ENCODE measurements around the gene RALGPS2. TPM values are rescaled to one million over a fixed set of nuclear protein-coding genes. Genes with fewer than 3 reads are reported as not detected.

Gene RALGPS2
- polyA plus RNA-seq, 3 donors, result 2.0 to 4.2 (median 2.3) TPM

DNA sequence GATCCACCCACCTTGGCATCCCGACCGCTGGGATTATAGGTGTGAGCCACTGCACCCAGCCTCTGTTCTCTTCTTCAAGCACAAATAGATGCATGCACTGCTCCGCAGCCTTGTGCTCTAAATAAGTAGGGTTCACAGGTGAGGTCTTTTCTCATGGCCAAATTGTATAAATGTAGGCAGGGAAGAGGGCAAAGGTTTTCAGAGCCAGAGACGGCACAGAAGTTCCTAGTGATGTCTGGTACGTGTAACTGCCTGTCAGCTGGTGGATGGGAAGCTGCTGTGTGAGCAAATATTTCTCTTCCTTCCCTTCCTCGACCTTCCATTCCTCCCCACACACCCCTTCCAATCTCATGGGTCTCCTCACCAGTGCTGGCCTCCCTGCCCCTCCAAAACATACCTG lies 229.9 kb downstream of the RALGPS2 start:
- Histone ChIP-seq H3K9ac (ENCODE audit: insufficient read depth, low read length, poor library complexity, severe bottlenecking) (no peak overlapping the region), H3K9me3 (replicated peaks in 1 of 2; ENCODE audit: control insufficient read depth in 1 of 2, insufficient read depth in 1 of 2, low read length in 2 of 2) (no peaks in the 10 kb centered on the region), H3K4me2 (replicated peaks; ENCODE audit: extremely low read depth, low read length, poor library complexity, severe bottlenecking) (no peak overlapping the region), H3K36me3 (replicated peaks in 1 of 2; ENCODE audit: control insufficient read depth in 1 of 2, insufficient read depth in 2 of 2, low read length in 2 of 2) (no peaks in the 10 kb centered on the region), H3K4me1 (ENCODE audit: control insufficient read depth in 1 of 2, insufficient read depth in 2 of 2, low read length in 2 of 2) (no peaks in the 10 kb centered on the region), H2AFZ (ENCODE audit: insufficient read depth, low read depth, low read length, poor library complexity, severe bottlenecking) (no peak overlapping the region), H3K27me3 (ENCODE audit: control insufficient read depth in 2 of 2, insufficient read depth in 2 of 2, low read length in 2 of 2) (no peaks in the 10 kb centered on the region), H3K27ac (ENCODE audit: low read depth in 1 of 2, low read length in 2 of 2) (no peak overlapping the region), H3K4me3 (replicated peaks in 1 of 3; ENCODE audit: low read depth in 2 of 3, low read length in 3 of 3) (no peak overlapping the region), H3K79me2 (ENCODE audit: insufficient read depth, low read length) (no peaks in the 10 kb centered on the region), H4K20me1 (ENCODE audit: insufficient read depth, low read length) (no peaks in the 10 kb centered on the region)
- TF ChIP-seq, protein P1, sequence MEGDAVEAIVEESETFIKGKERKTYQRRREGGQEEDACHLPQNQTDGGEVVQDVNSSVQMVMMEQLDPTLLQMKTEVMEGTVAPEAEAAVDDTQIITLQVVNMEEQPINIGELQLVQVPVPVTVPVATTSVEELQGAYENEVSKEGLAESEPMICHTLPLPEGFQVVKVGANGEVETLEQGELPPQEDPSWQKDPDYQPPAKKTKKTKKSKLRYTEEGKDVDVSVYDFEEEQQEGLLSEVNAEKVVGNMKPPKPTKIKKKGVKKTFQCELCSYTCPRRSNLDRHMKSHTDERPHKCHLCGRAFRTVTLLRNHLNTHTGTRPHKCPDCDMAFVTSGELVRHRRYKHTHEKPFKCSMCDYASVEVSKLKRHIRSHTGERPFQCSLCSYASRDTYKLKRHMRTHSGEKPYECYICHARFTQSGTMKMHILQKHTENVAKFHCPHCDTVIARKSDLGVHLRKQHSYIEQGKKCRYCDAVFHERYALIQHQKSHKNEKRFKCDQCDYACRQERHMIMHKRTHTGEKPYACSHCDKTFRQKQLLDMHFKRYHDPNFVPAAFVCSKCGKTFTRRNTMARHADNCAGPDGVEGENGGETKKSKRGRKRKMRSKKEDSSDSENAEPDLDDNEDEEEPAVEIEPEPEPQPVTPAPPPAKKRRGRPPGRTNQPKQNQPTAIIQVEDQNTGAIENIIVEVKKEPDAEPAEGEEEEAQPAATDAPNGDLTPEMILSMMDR (IDR thresholded peaks at IDR 0.05), result no peak
- Mint-ChIP-seq H3K4me1 (no peaks in the 10 kb centered on the region), H3K27ac (no peak overlapping the region), H3K9me3 (peaks cover 0 to 3% (median 0%) of the 10 kb centered on the region in 7 donors), H3K36me3 (no peaks in the 10 kb centered on the region), H3K27me3 (ENCODE audit: low read depth in 3 of 3) (peaks cover 0 to 1% (median 0%) of the 10 kb centered on the region in 3 donors), H3K4me3 (no peak overlapping the region)
- WGBS (ENCODE audit: insufficient coverage), result 75% methylated on average over 4 of the region's 6 CpGs
- intact Hi-C loops (cut with micrococcal nuclease), result no loop called here
- DNase-seq, result no peak

DNA sequence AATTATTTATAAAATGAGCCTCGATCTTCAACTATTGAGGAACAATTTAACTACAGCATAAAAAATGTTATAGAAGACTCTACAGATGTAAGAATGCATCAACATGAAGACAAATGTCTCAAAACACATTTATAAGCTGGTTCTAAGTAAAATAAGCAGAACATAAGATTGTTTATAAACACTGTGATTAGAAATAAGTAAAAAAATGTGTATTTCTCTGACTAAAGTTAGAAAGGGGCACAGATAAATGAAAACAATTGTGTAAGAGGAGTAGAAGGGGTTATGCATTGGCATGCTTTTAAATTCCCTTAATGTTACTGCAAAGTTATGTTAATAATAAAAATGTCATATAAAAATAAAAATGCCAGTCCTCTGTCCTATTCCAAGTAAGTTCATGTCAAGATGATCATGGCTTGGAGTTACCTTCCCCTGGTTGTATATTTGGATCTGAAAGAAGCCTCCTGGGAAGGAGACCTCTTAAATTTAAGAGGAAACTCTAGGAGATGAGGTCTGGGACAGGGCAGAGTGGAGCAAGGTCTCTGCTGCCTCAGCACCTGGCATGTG lies 230.4 kb downstream of the RALGPS2 start:
- Mint-ChIP-seq H3K9me3 (peaks cover 0 to 3% (median 0%) of the 10 kb centered on the region in 7 donors), H3K27ac (no peak overlapping the region), H3K4me3 (no peak overlapping the region), H3K36me3 (no peaks in the 10 kb centered on the region), H3K27me3 (ENCODE audit: low read depth in 3 of 3) (peaks cover 0 to 1% (median 0%) of the 10 kb centered on the region in 3 donors), H3K4me1 (no peaks in the 10 kb centered on the region)
- H3K27me3 ChIP-seq (ENCODE audit: control insufficient read depth in 2 of 2, insufficient read depth in 2 of 2, low read length in 2 of 2), result no peaks in the 10 kb centered on the region
- no peaks in the 10 kb centered on the region for H3K36me3 ChIP-seq (replicated peaks in 1 of 2; ENCODE audit: control insufficient read depth in 1 of 2, insufficient read depth in 2 of 2, low read length in 2 of 2)
- H3K4me1 ChIP-seq (ENCODE audit: control insufficient read depth in 1 of 2, insufficient read depth in 2 of 2, low read length in 2 of 2), result no peaks in the 10 kb centered on the region
- no peak overlapping the region for H3K9ac ChIP-seq (ENCODE audit: insufficient read depth, low read length, poor library complexity, severe bottlenecking)
- no peak overlapping the region for H3K4me2 ChIP-seq (replicated peaks; ENCODE audit: extremely low read depth, low read length, poor library complexity, severe bottlenecking)
- no peak overlapping the region for H3K27ac ChIP-seq (ENCODE audit: low read depth in 1 of 2, low read length in 2 of 2)
- intact Hi-C loops (cut with micrococcal nuclease), result no loop called here
- no peak for DNase-seq
- no peaks in the 10 kb centered on the region for H3K9me3 ChIP-seq (replicated peaks in 1 of 2; ENCODE audit: control insufficient read depth in 1 of 2, insufficient read depth in 1 of 2, low read length in 2 of 2)
- H2AFZ ChIP-seq (ENCODE audit: insufficient read depth, low read depth, low read length, poor library complexity, severe bottlenecking), result no peak overlapping the region
- H3K79me2 ChIP-seq (ENCODE audit: insufficient read depth, low read length), result no peaks in the 10 kb centered on the region
- no peaks in the 10 kb centered on the region for H4K20me1 ChIP-seq (ENCODE audit: insufficient read depth, low read length)
- TF ChIP-seq, protein P1 (IDR thresholded peaks at IDR 0.05), result no peak
- WGBS (ENCODE audit: insufficient coverage), result no CpG with 5 or more reads among the region's 1 CpG
- H3K4me3 ChIP-seq (replicated peaks in 1 of 3; ENCODE audit: low read depth in 2 of 3, low read length in 3 of 3), result no peak overlapping the region
